GM19328 (cell line): ENCODE measurements around the gene MRPL11.

Experiments
- ATAC-seq: cut with Tn5 transposase; IDR thresholded peaks from one replicate; pipeline ENCODE4 v1.9.1; 2021; ENCODE audit warnings: mild to moderate bottlenecking, moderate library complexity; ENCODE audit not compliant: unreplicated experiment

Gene MRPL11

GRCh38 chr11:66438504-66439466 lies at the start of gene MRPL11:
TSS of gene MRPL11 (minus strand) at chr11:66438848. CDS start at chr11:66438754, 94 bp downstream.
- ATAC-seq, result peak; percentile 88

GRCh38 chr11:66484806-66485380 lies 46.2 kb upstream of the MRPL11 start:
- no peak for ATAC-seq

- peak; percentile 87 for ATAC-seq
Observed at GRCh38 chr11:66480117-66480938, 41.7 kb upstream of the MRPL11 start, which contains the start of gene DPP3. TSS of gene DPP3 (plus strand) at chr11:66480434. CDS start at chr11:66482201, 1,767 bp downstream.

- ATAC-seq, result peak; percentile 7
Observed at GRCh38 chr11:66479394-66480116, 40.9 kb upstream of the MRPL11 start.

GRCh38 chr11:66478729-66479393 lies 40.2 kb upstream of the MRPL11 start:
- no peak for ATAC-seq

GRCh38 chr11:66477263-66478201 lies 38.9 kb upstream of the MRPL11 start:
- no peak for ATAC-seq

GRCh38 chr11:66476841-66477251 lies 38.2 kb upstream of the MRPL11 start:
- ATAC-seq, result no peak

- no peak for ATAC-seq
Observed at GRCh38 chr11:66476173-66476840, 37.7 kb upstream of the MRPL11 start.

GRCh38 chr11:66475349-66476172 lies 36.9 kb upstream of the MRPL11 start:
- ATAC-seq, result no peak

- ATAC-seq, result no peak
Observed at GRCh38 chr11:66473608-66474515, 35.2 kb upstream of the MRPL11 start.

- ATAC-seq, result no peak
Observed at GRCh38 chr11:66473167-66473566, 34.5 kb upstream of the MRPL11 start.

- ATAC-seq, result no peak
Observed at GRCh38 chr11:66472054-66472453, 33.4 kb upstream of the MRPL11 start.

- no peak for ATAC-seq
Observed at GRCh38 chr11:66471142-66471541, 32.5 kb upstream of the MRPL11 start.

- ATAC-seq, result no peak
Observed at GRCh38 chr11:66470015-66470414, 31.4 kb upstream of the MRPL11 start.

- ATAC-seq, result no peak
Observed at GRCh38 chr11:66469441-66469840, 30.8 kb upstream of the MRPL11 start.

GRCh38 chr11:66468691-66469090 lies 30.0 kb upstream of the MRPL11 start:
- no peak for ATAC-seq
